ENCODE measurements around the gene FUT2.
"Not testable (repeated sequence)": the region's sequence is repeated elsewhere in the genome, so short reads cannot be mapped to it uniquely, and the experiment has no call there.

Gene FUT2

DNA sequence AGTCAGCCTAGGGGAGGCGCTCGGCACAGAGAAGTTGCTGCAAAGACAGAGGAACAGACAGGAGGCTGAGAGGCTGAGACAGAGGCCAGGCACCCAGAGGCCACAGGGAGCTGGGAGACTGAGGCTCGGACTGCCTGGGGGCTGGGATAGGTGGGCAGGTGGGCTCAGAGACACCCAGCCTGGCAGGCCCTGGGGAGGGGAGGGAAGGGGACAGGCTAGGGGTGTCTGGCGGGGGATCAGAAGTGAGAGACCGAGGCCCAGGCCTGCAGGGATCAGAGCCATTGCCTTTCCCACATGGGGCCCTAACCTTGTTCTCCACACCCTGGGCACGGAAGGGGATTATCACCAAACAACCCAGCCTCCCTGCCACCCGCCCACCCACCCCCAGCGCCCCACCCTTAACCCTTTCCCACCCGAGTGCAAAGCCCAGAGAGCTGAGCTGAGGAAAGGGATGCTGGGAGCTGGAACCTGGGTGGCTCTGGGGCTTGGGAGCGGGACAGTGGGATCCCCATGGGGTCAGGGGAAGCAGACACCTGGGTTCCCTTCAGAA lies 24.2 kb upstream of the FUT2 start:
- no peak for DNase-seq

DNA sequence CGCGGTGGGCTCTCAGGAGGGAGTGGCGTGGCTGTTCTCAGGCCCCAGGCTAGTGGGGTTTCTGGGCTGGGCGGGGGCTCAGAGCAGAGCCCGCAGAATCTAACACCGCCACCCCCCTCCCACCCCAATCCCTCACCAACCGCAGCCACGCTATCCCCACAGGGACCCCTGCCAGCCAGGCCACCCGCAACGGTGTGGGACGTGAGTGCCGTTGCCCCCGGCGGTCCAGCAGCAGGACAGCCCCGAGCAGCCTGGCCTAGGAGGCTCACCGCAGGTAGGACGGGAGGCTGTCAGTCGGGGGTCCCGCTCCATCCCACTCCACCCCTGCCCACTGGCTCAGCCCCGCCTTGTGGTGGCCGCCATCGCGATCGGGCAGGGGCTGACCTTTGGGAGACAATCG lies 22.8 kb upstream of the FUT2 start, which contains the start of gene NTN5:
Gene NTN5 (minus strand): TSS at position 24 of the 400 bp plus-strand sequence. CDS start 2,031 bp downstream, outside the sequence.
- DNase-seq, result no peak

DNA sequence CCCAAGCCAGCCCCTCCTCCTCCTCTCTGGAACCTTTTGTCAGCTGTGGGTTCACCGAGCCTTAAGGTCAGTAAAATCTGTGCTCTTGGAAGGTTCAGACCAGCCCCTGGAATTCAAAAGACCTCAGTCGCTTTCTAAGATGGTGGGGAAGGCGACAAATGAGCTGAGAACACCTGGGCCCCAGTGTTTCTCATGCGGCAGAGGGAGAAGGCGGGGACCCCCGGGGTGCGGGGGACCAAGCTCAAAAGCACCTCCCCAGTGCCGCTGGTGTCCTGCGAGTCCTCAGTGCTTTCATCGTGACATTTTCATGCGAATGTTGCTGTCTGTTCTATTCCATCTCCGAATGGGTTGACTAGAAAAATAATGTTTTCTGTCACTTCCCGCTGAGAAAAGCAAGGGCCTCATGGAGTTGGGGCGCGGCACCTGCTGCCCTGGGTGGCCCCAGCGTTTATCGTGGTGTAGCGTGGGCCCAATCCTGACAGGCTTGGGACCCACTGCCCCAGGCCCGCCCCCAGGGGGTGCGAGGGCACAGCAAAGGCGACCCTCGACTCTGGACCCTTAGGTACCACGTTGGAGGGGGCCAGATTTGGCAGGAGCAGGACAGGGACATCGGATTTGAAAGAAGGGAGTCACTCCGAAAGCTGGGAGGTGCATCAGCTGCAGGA lies 22.2 kb upstream of the FUT2 start:
- DNase-seq, result no peak

DNA sequence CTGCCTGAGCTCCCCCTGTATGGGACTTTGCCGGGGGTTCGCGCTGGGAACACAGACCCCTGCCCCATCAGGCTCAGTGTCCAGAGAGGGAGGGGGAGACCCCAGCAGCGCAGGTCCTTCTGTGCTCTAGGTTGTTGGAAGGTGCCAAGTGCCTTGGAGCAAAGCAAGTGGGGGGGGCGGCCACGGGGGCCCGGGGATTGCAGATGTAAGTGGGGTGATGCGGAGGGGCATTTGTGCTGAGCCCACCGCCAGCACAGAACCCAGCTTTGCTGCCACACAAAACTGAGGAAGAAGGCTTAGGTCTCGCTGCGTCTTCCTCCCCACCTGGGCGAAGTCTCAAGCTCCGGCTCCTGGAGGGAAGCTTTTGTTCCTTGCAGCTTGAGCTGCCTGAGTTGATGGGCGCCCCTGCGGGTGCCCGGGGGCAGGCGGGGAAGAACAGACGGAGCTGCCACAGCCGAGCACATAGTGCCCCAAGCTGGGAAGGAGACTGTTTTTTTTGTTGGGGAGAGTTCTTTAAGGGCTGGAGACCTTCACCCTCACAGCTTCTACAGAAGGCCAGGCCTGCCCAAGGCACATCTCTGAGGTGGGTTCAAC lies 21.5 kb upstream of the FUT2 start:
- DNase-seq, result no peak

DNA sequence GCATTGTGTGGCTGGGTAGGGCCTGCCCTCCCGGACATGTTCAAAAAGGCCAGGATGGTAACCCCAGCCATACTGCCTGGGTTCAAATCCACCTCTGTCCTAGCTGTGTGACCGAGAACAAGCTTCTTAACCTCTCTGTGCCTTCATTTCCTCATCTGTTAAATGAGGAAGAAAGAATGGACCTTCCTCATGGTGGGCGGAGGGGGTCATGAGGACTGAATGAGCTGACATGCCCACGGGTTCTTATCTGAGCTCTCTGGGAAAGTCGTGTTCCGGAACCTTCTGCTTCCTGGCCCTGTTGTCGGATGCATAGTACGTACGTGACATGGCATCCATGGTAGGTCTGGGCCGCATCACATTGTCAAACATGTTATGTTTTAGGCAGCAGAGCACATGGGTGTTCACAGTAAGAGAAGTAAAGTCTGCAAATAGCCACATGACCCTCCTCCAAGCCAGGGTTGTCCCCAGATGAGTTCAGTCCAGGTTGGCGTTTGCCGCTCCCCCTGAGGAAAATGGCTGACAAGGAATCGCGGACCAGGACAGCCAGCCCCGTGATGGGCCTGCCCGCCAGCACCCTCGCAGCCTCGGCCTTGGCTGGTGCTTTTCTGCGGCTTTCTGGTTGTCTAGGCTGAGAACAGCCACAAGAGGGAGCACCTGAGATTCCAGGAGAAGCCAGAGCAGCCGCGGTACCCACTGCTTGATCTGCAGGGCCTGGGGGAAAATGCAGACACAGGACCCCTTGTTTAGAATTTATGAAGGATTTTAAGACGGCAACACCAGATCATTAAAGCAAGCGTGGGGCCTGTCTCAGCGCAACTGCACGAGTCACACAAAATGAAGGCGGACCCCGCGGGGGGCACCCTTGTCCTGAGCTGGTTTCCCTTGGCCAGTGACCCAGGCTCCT lies 20.6 kb upstream of the FUT2 start:
- peak; percentile 61 for DNase-seq

DNA sequence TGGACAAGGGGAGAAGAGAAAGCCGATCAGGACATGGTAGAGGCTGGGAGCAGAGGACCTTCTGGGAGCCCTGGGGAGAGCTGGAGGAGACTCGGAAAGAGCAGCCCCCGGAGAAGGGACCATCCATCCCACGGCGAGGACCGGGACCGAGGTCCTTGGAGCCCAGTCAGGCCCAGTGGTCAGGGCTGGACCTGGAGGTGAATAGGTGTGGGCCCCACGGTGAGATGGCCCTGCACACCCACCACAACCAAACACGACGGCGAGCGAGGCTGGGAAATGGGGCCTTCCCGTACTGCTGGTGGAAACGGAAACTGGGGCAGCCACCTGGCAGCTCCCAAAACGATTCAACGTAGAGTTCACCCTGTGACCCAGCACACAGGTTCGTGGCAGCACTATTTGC lies 19.3 kb upstream of the FUT2 start:
- no peak for DNase-seq

DNA sequence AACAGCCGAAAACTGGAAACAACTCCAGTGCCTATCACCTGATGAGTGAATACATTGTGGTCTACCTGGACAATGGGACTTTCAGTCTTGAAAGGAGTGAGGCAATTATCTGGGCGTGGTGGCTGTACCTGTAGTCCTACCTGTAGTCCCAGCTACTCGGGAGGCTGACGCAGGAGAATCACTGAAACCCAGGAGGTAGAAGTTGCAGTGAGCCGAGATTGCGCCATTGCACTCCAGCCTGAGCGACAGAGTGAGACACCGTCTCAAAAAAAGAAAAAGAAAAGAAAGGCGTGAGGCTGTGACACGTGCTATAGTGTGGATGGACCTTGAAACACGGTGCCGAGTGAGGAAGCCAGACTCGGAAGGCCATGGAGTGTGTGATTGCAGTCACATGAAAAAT lies 18.9 kb upstream of the FUT2 start:
- DNase-seq, result no peak

DNA sequence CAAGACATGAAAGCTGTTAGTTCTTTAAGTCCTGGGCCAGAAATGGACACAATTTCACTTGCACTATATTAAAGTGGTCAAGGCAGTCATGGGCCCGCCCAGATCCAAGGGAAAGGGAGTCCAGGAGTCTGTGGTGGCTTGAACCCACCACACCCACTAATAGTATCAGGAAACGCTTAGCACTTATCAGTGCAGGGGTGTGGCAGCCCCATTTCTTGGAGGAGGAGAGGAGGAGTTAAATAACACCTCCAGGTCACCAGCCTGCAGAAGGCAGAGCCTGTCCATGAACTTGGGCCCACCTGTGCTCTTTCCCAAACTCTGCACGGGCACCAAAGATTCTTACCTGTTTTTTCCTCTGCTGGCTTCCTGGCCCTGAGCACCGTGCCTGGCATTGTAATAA lies 17.6 kb upstream of the FUT2 start:
- DNase-seq, result no peak

DNA sequence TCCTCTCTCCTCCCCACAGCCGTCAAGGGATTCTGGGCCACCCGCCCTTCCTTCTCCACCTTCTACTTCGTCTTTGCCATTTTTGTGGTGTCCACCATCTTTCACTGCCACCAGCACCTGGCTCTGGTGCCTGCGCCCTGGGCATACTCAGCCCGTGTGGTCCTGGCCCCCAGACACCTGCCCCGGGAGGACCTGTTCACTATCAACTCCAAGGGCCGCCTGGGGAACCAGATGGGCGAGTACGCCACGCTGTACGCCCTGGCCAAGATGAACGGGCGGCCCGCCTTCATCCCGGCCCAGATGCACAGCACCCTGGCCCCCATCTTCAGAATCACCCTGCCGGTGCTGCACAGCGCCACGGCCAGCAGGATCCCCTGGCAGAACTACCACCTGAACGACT lies 15.8 kb upstream of the FUT2 start:
- not testable (repeated sequence) for DNase-seq

DNA sequence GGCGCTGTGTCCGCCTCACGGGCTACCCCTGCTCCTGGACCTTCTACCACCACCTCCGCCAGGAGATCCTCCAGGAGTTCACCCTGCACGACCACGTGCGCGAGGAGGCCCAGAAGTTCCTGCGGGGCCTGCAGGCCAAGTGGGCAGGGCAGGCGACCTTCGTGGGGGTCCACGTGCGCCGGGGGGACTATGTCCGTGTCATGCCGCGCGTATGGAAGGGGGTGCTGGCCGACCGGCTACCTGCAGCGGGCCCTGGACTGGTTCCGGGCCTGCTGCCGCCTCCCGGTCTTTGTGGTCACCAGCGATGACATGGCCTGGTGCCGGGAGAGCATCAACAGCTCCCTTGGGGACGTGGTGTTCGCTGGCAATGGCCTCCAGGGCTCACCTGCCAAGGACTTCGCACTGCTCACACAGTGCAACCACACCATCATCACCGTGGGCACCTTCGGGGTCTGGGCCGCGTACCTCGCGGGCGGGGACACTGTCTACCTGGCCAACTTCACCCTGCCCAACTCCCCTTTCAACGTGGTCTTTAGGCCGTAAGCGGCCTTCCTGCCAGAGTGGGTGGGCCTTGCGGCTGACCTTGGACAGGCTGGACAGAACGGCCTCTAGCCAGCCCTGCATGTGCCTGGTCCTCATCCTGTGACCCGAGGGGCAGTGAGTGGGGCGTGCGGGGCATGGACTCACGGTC lies 15.2 kb upstream of the FUT2 start:
- no peak for DNase-seq

DNA sequence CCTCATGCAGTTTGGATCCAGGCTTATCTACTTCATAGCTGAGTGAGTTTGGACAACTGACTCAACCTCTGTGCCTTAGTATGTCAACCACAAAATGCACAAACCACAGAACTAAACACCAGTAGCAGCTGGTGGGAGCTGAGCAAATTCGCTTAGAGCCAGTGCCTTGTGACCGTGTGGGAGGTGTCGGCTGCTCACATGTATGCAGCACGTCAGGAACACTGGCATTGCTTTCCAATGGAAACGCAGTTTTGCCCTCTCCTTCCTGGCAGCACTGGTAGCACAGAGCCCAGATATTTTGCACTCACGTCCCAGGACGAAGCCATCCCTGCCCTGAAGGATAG lies 14.7 kb upstream of the FUT2 start:
- no peak for DNase-seq

DNA sequence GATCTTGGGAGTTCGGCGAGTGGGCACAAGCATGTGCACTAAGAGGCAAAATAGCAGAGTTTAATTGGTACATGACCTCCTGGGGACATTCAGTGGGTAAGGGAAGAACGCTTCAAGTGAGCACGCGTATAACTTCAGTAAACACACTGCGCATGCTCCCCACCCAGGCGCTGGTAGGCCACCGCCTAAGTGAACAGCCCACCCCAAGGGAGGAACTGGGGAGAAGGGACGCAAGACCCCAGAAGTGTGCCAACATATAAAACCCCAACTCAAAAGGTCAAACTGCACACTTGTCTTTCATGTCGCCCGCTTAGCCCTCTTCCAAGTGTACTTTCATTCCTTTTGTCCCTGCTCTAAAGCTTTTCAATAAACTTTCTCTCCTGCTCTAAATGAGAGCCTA lies 12.4 kb upstream of the FUT2 start:
- DNase-seq, result no peak

DNA sequence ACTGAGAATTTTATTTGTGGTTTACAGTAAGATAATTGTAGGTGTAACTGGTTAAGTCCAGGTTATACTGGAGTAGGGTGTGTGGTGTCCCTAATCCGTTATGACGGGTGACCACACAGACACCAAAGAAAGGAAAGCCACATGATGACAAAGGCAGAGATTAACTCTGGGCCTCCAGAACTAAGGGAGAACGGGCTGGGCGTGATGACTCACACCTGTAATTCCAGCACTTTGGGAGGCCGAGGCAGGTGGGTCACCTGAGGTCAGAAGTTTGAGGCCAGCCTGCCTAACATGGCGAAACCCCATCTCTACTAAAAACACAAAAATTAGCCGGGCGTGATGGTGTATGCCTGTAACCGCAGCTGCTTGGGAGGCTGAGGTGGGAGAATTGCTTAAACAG lies 10.2 kb upstream of the FUT2 start:
- DNase-seq, result no peak

DNA sequence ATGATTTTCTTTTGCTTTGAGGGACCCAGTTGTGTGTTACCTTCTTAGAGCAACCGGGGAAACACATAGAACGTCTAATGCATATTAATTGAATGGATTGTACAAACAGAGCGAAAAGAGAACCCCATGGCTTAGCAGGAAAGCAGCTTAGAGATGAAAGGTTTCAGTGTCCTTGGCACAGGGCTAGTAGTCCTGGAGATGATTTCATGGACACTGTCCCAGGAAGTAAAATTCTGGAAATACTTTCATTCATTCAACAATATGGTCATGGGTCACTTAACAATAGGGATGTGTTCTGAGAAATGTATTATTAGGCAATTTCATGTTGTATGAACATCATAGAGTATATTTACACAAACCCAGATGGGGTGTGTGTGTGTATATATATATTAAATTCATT lies 9.7 kb upstream of the FUT2 start:
- DNase-seq, result no peak

DNA sequence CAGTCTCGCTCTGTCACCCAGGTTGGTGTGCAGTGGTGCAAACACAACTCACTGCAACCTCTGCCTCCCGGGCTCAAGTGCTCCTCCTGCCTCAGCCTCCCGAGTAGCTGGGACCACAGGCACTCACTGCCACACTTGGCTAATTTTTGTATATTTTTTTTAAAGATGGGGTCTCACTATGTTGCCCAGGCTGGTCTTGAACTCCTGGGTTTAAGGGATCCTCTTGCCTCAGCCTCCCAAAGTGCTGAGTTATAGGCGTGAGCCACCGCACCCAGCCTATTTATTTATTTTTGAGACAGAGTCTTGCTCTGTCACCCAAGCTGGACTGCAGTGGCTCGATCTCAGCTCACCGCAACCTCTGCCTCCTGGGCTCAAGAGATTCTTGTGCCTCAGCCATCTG lies 9.1 kb upstream of the FUT2 start:
- DNase-seq, result not testable (repeated sequence)

DNA sequence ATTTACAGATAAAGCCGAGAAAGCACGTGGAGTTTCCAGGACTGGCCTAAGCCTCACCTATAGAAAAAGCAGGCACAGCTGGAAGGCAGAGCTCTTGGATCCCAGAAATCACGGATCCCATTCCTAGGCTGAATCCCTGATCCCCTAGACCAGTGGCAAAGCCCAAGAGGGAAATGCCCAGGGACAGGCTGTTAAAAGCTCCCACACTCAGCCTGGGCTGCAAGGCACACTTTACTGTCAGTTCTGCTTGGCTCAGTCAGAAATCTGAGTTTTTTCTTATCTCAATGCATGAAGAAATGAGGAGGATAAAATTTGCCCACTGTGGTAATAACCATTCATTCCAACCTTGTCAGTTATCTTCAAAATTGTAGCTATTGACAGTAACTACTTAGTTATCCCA lies 8.0 kb upstream of the FUT2 start:
- no peak for DNase-seq

DNA sequence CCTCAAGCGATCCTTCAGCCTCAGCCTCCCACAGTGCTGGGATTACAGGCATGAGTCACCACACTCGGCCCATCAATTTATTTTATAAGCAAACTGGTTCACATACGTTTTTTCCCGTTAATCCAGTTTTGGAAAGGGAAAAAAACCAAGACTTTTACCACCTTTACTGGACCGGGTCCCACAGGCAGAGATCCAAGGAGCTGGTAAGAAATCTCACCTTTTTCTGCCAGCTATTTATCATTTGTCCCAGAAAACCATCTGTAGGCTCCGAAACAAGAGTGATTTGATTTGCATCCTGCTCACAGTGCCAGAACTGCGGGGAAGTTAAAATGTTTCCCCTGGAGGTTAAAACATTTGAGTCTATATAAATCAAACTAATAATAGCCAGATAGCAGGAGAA lies 6.3 kb upstream of the FUT2 start:
- no peak for DNase-seq

DNA sequence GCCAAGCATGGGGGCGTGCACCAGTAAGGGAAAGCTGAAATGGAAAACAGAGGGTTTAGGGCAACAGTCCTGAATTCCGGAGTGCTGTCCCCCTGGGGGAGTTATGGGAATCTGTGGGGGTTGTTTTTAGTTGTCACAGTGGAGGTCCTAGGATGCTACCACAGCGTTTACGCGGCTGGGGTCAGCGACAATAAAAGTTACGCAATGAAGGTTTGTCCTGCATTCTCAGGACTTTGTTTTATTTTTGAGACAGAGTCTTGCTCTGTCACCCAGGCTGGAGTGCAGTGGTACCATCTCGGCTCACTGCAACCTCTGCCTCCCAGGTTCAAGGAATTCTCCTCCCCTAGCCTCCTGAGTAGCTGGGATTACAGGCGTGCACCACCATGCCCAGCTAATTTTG lies 2.1 kb upstream of the FUT2 start:
- DNase-seq, result not testable (repeated sequence)

DNA sequence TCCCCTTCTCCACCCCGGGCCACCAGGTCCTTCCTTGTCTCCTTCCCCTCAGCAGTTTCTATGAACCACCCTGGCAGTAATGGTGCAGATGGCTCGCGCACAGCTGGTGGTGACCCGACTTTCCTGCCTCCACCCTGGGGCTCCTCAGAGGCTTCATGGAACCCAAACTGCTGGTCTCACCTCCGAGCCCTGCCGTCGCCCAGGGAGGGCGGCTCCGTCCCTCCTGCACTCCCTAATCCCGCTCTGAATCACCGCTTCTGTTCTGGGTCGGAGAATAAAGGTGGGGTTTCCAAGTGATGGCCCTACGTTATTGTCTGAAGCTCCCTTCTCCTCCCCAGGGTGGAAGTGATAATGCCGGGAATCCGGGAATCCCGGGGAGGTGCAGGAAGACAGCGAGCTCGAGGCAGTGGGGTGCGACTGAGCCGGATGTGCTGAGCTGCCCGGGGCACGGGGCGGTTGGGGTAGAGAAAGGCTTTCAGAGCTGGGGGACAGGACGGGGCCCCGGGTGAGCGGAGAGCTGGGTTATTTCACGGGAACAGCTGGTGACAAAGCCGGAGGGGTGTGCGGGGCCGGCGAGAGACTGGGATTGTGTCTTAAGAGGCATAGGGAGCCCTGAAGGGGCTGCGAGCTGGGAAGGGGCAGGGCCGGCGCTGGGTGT lies 711 bp downstream of the FUT2 start:
- DNase-seq, result no peak

DNA sequence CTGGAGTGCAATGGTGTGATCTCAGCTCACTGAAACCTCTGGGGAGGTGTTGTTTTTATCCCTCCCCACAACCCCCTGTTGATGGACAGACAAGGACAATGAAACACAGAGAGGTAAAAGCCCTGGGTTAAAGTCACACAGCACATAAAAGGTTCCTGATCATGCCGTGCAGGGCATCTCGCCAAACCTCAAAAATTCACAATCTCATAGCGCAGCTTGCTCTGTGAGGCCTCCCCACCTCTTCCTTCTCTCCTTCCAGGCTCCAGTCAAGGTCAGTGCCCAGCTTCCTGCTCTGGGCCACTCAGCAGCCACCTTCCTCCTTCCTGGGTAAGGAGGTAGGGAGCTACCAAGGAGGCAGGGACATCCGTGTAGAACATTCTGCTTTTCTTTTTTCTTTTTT lies 2.3 kb downstream of the FUT2 start:
- DNase-seq, result no peak

DNA sequence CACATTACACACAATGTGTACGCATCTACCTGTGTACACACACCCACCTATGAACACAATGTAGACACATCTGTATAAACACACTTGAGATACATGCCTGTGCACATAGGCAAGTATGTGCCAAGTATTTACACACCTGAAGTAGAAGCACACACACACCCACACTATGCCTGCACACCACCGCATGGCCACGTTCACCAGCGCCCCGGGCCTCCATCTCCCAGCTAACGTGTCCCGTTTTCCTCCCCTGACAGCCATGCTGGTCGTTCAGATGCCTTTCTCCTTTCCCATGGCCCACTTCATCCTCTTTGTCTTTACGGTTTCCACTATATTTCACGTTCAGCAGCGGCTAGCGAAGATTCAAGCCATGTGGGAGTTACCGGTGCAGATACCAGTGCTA lies 6.9 kb downstream of the FUT2 start:
- no peak for DNase-seq

DNA sequence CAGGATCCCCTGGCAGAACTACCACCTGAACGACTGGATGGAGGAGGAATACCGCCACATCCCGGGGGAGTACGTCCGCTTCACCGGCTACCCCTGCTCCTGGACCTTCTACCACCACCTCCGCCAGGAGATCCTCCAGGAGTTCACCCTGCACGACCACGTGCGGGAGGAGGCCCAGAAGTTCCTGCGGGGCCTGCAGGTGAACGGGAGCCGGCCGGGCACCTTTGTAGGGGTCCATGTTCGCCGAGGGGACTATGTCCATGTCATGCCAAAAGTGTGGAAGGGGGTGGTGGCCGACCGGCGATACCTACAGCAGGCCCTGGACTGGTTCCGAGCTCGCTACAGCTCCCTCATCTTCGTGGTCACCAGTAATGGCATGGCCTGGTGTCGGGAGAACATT lies 7.5 kb downstream of the FUT2 start:
- DNase-seq, result no peak

DNA sequence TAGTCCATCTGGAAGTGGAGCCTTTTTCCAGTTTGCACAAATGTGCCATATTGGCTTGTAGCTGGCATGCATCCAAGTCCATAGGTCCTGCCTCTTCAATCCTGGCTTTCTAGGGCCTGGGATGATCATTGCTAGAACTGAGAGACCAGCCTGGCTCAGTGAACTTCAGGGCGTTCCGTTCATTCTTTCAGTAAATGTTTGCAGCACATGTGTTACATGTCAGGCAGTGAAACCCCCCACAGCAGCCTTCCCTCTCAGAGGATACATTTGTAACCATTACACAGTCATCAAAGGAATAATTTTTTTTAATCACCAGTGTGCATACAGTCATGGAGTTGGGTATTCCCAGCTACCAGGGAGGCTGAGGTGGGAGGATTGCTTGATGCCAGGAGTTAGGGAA lies 9.7 kb downstream of the FUT2 start:
- no peak for DNase-seq

Data from T-helper 9 cell (primary cell).